ENCODE measurements around the gene PTPRG. TPM values are rescaled to one million over a fixed set of nuclear protein-coding genes. Genes with fewer than 3 reads are reported as not detected.

PTPRG gene
- polyA plus RNA-seq, 3 donors: 76.9 to 94.9 (median 92.1) TPM

DNA sequence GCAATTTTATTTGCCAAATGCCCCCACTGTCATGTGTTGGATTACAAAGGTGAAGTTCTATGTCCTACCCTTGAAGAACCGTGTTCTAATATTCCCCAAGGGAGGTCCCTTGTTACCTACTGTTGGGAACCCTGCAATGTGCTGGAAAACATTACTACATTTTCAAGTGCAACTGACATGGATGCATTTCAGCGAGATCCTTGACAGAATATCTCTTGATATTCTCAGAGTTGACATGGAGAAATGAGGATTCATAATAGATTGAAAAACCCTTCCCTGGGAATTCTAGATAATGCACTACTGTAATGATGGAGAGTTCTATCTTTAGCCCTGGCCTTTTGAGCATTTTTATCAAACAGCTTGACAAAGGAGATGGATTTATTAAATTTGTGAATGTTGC, 414.6 kb downstream of the PTPRG start:
- DNase-seq (ENCODE audit: extremely low read depth in 1 of 11, low read depth in 9 of 11, low spot score in 4 of 11): no peak

DNA sequence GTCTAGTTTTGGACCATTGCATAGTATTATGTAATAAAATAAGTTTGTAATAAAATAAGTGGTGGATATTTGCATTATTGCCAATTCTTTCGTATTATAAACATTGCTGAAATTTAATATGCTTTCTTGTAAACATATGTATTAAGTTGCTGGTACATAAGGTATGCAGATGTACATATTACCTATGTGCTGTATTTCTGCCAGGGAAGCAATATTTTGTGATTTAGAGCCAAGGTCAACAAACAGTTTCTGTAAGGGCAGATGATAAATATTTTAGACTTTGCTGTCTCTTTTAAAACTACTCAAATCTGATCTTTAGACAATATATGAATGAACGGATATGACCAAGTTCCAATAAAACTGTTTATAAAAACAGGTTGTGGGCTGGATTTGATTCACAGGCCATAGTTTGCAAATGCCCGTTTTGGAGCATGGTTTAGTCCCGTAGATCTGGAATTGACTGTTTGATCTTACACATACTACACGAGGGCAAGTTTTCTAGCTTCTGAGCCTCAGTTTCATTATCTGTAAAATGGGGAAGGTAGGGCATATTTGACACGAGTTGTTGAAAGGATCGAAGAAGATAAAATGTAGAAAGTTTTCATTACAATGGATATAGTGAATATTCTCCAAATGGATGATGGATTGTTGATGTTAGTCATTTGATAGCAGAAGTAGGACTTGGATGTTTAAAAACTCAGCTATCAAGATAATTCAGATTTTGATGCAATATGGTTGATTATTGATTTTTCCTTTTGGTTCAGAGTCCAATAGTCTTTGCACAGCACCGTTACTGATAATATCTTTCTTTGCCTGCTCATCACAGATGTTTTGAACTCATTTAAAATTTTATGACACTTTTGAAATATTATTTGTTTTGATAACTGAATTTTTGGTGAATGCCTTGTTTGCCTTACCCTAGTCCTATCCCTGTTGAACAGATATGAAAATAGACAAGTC, 417.4 kb downstream of the PTPRG start:
- no peak for DNase-seq (ENCODE audit: extremely low read depth in 1 of 11, low read depth in 9 of 11, low spot score in 4 of 11)

DNA sequence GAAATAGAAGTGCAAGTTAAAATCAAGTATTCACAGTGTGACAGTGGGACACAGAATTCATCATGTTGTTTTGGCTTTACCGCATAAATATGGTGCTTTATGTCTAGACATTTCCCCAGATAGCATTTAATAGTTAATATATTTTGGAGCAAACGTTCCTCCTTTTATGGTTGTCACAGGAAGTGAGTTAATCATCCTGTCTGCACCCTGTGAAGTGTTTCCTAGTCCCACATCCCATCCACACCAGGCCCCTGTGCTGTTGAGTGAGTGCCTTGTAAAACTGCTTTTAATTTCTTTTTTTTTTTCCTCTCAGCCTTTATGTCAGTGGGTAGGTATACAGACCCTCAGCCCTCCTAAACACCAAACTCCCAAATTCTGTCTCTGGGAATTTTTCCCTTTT, 418.3 kb downstream of the PTPRG start:
- peak in 7 of 11 donors; percentile 12 to 49 (median 21) for DNase-seq (ENCODE audit: extremely low read depth in 1 of 11, low read depth in 9 of 11, low spot score in 4 of 11)

DNA sequence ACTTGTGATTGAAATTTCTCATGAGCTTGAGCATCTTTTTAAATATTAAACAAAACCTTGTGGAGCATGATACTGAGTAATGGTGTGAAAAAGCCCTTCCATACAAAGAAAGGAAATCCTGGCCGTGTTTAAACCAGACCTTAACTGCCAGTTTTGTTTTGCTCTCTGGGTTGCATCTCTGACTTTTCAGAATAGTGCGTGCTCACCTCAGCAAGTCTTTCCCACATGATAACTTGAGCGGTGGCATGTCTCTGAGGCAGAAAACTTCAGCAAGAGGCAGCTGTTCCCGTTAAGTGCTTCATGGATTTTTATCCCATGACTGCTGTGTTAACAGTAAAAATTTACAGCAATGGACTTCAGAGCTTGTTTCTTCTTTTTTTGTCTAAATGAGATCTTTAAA, 418.7 kb downstream of the PTPRG start:
- peak in 3 of 11 donors; percentile 8 to 23 (median 23) for DNase-seq (ENCODE audit: extremely low read depth in 1 of 11, low read depth in 9 of 11, low spot score in 4 of 11)

DNA sequence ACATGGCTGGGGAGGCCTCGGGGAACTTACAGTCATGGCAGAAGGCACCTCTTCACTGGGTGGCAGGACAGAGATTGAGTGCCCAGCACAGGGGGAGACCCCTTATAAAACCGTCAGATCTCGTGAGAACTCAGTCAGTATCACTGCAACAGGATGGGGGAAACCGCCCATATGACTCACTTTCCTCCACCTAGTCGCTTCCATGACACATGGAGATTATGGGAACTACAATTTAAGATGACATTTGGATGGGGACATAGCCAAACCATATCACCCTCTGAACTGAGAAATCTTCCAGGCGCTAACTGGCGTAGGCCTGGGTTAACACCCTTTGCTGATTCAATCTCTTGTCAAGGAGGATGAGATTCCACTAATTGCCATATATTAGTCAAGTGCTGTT, 419.7 kb downstream of the PTPRG start:
- no peak for DNase-seq (ENCODE audit: extremely low read depth in 1 of 11, low read depth in 9 of 11, low spot score in 4 of 11)

DNA sequence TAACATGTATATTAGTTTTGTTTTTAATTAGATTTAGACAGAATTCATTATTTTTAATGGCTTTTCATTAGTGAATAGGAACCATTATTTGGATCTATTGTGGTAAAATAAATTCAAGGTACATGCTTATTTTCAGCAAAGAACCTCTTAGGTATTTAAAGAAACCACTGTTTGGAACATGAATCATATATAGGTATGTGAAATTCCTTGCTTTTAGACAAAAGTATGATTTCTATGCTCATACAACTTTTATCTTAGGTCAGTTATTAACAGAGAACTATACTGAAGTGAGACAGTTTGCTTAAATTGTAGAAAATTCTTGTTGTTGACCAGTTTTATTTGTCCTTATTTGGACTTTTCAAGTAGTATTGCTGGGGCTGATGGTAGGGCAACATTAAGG, 422.1 kb downstream of the PTPRG start:
- DNase-seq (ENCODE audit: extremely low read depth in 1 of 11, low read depth in 9 of 11, low spot score in 4 of 11): no peak

DNA sequence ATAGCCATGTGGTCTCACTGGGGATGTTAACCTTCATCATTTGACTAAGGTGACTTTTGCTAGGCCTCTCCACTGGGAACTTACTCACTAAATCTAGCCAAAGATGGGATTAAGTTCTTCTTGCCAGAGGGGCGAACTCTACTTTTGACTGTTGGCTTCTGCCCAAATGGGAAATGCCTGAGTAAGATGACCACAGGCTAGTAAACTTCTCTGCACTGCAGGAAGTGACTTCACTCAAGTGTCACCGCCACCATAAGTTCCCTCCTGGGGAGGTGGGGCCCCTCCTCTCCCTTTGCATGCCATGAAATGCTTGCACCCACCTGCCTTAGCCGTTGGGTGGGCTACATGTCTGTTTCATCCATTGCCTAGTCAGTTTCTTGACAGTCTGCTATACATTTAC, 423.6 kb downstream of the PTPRG start:
- DNase-seq (ENCODE audit: extremely low read depth in 1 of 11, low read depth in 9 of 11, low spot score in 4 of 11): no peak

DNA sequence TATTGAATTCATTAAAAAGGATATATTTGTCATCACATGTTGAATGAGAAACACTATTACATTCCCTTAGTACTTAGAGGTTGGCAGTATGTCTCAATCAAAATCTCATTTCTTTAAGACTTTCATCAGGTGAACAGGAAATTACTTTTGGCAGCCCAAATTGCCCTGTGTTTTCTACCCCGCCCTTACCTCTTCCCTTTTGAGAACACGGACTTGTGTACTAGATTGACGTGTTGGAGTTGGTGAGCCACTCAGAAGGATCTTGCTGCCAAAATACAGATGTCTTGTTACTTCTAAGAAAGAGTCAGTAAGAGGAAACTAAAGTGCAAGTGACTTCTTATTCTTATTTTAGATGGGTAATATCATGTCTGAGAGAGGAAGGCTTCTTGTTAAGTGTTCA, 425.1 kb downstream of the PTPRG start:
- DNase-seq (ENCODE audit: extremely low read depth in 1 of 11, low read depth in 9 of 11, low spot score in 4 of 11): no peak

DNA sequence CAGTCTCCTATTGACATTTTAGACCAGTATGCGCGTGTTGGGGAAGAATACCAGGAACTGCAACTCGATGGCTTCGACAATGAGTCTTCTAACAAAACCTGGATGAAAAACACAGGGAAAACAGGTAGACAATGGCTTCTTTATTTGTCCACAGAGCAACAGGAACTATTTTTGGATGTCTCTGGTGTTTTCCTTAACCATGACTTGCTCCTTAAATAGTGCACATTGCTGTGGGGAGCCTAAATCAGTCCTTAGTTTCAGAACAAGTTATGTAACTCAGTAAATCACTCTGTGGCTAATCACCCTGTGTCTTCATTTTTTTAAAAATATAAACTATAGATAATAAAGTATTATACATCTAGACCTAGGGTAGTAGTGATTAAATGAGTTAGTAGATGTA, 428.3 kb downstream of the PTPRG start:
- DNase-seq (ENCODE audit: extremely low read depth in 1 of 11, low read depth in 9 of 11, low spot score in 4 of 11): no peak

DNA sequence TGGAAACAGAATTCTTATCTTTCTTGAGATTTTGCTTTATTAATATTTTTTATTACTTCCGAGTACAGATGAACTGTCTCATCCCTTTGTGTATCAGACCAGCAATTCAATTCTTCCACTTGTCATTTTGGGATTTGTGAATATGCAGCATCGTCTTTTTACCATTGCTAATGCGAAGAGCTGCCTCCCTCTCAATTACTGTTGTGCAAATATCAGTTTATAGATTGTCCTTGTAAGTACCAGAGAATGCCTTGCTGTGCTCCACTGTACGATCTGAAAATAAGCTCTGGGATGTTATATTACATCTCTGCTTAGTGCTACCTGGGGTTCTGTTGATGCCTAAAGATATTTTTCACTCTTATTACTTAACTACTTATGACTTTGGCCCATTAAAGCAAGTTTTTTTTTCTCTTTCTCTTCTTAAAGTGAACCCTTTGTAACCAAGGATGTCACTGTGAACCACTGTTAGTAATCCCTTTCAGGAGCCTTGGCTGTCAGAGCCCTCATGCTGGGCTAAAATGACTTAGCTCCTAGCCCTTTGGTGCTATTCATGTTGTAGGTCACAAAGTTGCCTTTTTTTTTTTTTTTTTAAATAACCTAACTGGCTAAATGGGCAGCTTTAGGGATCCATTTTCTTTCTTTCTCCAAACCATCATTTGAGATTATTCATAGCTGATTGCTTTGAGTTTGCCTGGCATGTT, 429.1 kb downstream of the PTPRG start:
- no peak for DNase-seq (ENCODE audit: extremely low read depth in 1 of 11, low read depth in 9 of 11, low spot score in 4 of 11)

DNA sequence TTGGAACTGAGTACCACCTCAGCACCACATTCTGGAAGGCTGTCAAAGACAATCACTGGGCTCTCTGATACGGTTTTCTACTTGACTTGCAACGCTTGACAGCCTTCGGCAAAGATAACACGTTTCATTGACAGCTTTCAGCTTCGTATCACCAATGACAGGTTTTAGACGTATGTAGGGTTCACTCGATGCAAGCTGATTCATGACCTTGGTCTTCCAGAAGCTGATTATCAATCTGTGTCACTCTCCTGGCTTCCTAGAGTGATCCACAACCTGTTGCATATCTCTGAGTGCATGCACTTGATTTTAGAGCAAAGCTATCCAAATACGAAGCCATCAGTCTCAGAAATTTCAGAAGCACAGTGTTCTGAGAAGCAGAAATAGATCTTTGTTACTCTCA, 430.3 kb downstream of the PTPRG start:
- no peak for DNase-seq (ENCODE audit: extremely low read depth in 1 of 11, low read depth in 9 of 11, low spot score in 4 of 11)

DNA sequence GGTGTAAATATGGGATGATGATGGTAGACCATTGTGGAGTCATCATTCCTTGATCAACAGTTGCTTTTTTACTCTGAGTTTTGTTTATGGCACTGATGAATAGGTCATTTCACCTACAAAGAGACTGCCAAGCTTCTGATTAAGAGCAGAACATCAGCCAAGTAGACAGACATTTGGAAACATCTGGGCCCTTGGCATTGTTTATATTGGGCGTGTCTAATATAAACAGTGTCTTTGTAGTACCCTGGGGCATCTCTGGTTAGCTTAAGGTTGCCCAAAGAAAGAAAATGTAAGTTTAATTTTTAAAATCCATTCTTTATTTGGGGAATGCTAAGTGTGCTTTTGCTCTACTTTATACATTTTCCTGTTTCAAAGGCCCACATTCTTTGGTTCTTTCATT, 435.0 kb downstream of the PTPRG start:
- no peak for DNase-seq (ENCODE audit: extremely low read depth in 1 of 11, low read depth in 9 of 11, low spot score in 4 of 11)

DNA sequence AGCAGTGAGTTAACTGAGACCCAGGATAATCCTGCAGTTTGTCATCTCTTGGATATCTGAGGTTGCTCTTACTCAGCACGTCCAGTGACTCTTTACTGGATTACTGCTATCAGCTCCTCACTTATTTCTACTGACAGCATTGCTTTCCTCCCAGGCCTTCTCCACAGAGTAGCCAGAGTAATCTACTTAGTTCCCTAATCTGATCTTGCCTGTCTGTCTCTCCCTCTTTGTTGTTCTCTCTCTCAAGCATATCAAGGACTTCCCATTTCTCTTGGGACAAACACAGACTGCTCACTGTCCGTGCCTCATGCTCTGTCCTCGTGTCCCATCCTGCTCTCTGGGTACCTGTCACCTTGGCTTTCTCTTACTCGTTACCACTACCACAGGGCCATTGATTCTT, 435.7 kb downstream of the PTPRG start:
- no peak for DNase-seq (ENCODE audit: extremely low read depth in 1 of 11, low read depth in 9 of 11, low spot score in 4 of 11)

DNA sequence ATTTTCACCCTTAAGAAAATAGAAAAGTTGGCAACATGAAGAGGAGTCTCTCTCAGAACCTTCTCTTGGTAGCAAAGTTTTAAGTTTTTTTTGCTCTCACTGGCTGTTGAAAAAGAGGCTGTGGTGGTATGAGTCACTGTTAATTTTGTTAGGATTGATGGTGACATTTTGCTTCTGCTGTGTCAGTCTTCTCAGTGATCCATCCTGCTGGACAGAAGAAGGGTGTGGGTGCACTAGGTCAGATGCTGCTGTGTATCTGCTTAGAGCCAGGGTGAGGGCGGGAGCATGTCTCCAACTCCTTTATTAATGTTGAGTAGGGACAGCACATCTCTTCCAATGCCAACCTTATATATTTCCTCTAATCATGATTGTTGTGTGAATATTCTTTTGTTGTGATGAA, 442.5 kb downstream of the PTPRG start:
- DNase-seq (ENCODE audit: extremely low read depth in 1 of 11, low read depth in 9 of 11, low spot score in 4 of 11): no peak

DNA sequence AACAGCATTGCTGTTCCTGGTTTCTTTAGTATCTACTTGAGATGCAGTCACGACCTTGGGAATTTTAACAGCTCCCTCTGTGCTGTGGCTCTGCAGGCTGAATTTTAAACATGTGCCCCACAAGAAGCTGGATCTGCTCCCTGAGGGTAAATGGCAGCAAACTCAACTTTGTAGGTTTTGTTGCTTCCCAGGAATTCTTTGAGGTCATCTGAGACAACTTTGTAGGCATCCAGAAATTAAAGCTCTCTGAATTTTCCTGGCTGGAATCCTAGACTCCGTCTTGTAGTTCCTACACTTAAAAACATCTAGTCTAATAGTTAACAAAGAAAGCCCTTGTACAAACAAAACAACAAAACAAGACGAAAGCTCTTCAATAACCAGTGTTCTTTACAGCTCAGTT, 445.7 kb downstream of the PTPRG start:
- peak in 1 of 11 donors; percentile 12 for DNase-seq (ENCODE audit: extremely low read depth in 1 of 11, low read depth in 9 of 11, low spot score in 4 of 11)

DNA sequence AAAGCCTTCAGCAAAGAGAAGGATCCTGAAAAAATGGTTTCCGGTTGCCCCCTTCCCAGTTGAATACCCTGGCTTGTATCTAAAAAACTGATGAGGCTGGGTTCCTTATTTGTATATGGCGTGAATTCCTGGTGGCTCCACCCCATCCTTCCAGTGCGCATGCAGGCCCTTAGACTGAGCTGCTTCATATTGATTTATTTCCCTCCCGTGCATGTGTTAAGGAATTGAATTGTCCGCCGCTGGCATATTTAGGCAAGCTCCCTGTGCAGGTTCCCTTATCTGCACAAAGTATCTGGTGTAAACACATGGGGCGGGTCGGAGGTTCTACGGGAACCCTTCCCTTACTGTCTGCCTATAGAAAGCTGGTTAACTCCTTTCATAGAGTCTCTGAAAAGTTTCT, 449.6 kb downstream of the PTPRG start:
- no peak for DNase-seq (ENCODE audit: extremely low read depth in 1 of 11, low read depth in 9 of 11, low spot score in 4 of 11)

DNA sequence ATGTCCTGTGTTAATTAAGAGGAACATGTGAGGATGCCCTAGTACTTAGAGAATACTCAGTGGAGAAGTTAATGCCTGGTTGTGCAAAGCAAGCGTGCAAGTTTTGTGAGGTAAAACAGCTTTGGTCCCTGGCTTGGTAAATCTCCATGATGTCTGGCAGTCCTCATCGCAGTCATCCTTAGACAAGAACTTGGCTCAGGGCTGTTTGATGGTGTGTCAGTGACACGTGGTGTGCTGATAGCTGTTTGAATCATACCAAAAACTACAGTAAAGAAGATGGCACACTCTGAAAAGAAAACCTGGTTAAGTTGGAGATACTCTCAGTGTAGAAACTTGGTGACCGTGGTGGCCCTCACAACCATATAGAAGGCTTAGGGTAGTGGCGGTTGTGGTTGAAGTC, 450.3 kb downstream of the PTPRG start:
- no peak for DNase-seq (ENCODE audit: extremely low read depth in 1 of 11, low read depth in 9 of 11, low spot score in 4 of 11)

DNA sequence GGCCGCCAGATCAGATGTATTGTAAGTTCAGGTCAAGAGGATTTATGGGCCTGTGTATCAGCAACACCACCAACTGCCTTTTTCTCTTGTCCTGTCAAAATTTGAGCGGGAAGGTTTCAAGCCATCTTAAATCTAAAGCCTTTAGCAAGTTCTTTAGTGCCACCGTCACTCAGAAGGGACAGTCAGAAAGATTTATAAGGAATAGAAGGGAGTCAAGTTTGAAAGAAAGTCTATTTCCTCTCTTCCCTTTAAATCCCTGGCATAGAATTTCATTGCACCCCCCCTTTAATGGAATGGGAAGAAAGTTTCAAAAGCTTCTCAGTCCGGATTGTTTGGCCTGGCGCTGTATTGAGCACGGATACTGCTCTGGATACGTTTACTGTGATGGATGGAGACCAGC, 452.6 kb downstream of the PTPRG start:
- peak in 8 of 11 donors; percentile 15 to 57 (median 38) for DNase-seq (ENCODE audit: extremely low read depth in 1 of 11, low read depth in 9 of 11, low spot score in 4 of 11)

DNA sequence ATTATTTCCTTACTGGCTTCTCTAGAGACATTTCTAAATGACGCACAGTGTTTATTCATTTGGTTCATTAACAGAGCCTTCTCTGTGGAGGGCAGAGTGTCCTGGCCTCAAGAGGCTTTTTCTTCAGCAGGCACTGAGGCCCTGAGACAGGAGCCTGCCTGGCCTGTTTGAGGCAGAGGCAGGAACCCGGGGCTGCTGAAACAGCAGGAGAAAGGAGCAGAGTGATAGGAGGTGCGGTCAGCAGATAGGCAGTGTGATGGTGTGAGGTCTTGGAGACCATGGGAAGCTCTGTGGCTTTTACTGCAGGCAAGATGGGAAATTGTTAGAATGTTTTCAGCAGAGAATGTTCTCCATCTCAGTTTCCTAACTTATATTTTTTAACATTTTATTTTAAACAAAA, 453.7 kb downstream of the PTPRG start:
- no peak for DNase-seq (ENCODE audit: extremely low read depth in 1 of 11, low read depth in 9 of 11, low spot score in 4 of 11)

DNA sequence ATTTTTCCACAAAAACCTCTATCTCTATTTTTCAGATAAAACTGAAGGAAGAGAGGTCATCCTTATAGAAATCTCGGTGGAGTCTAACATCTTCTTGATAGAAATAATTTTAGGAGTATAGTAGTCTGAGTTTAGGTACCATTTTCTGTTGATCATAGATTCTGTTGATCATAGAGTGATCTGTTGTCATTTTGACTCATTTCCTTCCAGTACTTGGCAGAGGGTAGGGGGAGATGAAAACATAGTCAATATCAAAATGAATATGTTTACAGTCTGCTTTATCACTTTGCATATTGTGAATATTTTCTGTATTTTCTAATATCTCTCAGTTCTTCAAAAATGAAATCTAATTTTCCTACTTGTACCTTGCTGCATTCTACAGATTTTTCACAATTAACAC, 458.5 kb downstream of the PTPRG start:
- no peak for DNase-seq (ENCODE audit: extremely low read depth in 1 of 11, low read depth in 9 of 11, low spot score in 4 of 11)

All from renal cortex interstitium (tissue), 11 donors.